Smooth muscle cell (in vitro differentiated cells): ENCODE data around the gene SYK. TPM values are rescaled to one million over a fixed set of nuclear protein-coding genes. Genes with fewer than 3 reads are reported as not detected.
A peak's percentile ranks its signal among the peaks of the same experiment; 100 is the strongest.

ENCODE experiments used
- DNase-seq: peaks from one replicate; lab custom pipeline; 2025; ENCODE audit not compliant: unreplicated experiment; lab: John Stamatoyannopoulos, UW
- H2AFZ ChIP-seq: fragments of 200-600 bp; sonication (generic); 2 replicates; pipeline ENCODE4 v1.6.0; 2016; ENCODE audit warnings: antibody characterized with exemption, low read depth, mild to moderate bottlenecking
- H3F3A ChIP-seq: fragments of 200-600 bp; sonication (generic); 2 replicates; pipeline ENCODE4 v1.6.0; 2017; ENCODE audit warnings: antibody characterized with exemption, low read depth
- H3K27ac ChIP-seq: fragments of 200-600 bp; sonication (generic); 2 replicates; pipeline ENCODE4 v1.5.1; 2016; ENCODE audit warnings: low read depth, mild to moderate bottlenecking
- H3K27me3 ChIP-seq: fragments of 200-600 bp; sonication (generic); 2 replicates; pipeline ENCODE4 v1.6.1; 2016; ENCODE audit warnings: low read depth, mild to moderate bottlenecking
- H3K36me3 ChIP-seq: fragments of 200-600 bp; sonication (generic); 2 replicates; pipeline ENCODE4 v1.5.1; 2016; ENCODE audit warnings: low read depth
- H3K4me1 ChIP-seq: fragments of 200-600 bp; sonication (generic); 2 replicates; pipeline ENCODE4 v1.5.1; 2016; ENCODE audit warnings: low read depth
- H3K4me2 ChIP-seq: fragments of 200-600 bp; sonication (generic); 2 replicates; pipeline ENCODE4 v1.6.0; 2016; ENCODE audit warnings: mild to moderate bottlenecking
- H3K4me3 ChIP-seq: fragments of 200-600 bp; sonication (generic); 2 replicates; pipeline ENCODE4 v1.5.1; 2016; ENCODE audit warnings: mild to moderate bottlenecking
- H3K79me2 ChIP-seq: fragments of 200-600 bp; sonication (generic); 2 replicates; pipeline ENCODE4 v1.6.0; 2016; ENCODE audit warnings: low read depth, mild to moderate bottlenecking
- H3K9ac ChIP-seq: fragments of 200-600 bp; sonication (generic); 2 replicates; pipeline ENCODE4 v1.6.0; 2016; ENCODE audit warnings: low read depth
- H3K9me3 ChIP-seq: fragments of 200-600 bp; sonication (generic); replicated peaks from 2 replicates; pipeline ENCODE4 v1.5.1; 2016; ENCODE audit warnings: low read depth
- H4K20me1 ChIP-seq: fragments of 200-600 bp; sonication (generic); 2 replicates; pipeline ENCODE4 v1.6.0; 2016; ENCODE audit warnings: low read depth
- CTCF ChIP-seq: fragments of 200-600 bp; sonication (generic); IDR thresholded peaks from 2 replicates; pipeline ENCODE4 v1.5.1; 2017; ENCODE audit warnings: borderline replicate concordance, mild to moderate bottlenecking, antibody characterized with exemption; ENCODE audit not compliant: insufficient read depth, poor library complexity, severe bottlenecking
- WGBS: methylation state at CpG from one replicate; pipeline ENCODE4 v1.1.7; 2016; ENCODE audit warnings: low lambda C conversion rate; 5-methylcytosine and 5-hydroxymethylcytosine counted together
- polyA plus RNA-seq: library from polyadenylated mRNA; unstranded; fragments of >200 nt; fragmentation: Nextera tagmentation; extraction: Ambion mirVana; gene quantifications from 2 replicates; pipeline ENCODE4 v1.2.1, GENCODE V29; 2016
- total RNA-seq: library from RNA; depleted of rRNA; stranded (reverse); fragments of >200 nt; gene quantifications from 2 replicates; pipeline ENCODE4 v1.2.3, GENCODE V29; 2014

Gene SYK
- total and polyA plus RNA-seq, 2 experiments from 2014 or later = 0.09 TPM; not detected in 1

DNA sequence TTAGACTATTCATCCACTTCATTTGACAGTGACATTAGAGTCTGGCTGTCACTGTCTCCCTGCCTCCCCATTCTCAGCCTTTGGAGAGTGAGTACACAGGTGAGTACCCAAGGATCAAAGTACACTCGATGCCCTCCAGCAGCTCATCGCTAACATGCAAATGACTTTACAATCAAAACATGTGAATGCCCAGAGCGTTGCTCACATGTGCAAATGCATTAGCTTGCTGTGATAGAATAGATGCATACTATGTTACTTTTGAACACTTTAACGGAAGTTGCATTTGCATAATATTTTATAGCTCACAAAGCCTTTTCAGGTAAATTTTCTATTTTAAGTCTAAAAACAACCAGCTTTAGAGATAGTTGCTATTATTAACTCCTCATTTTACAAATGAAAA is 107.6 kb downstream of the SYK start:
- Histone ChIP-seq H3K4me1 (no peaks in the 10 kb centered on the region), H3K9ac (no peak overlapping the region), H3K27ac (no peak overlapping the region), H2AFZ (no peak overlapping the region), H3K36me3 (no peaks in the 10 kb centered on the region), H4K20me1 (no peaks in the 10 kb centered on the region), H3K9me3 (no peaks in the 10 kb centered on the region), H3F3A (no peaks in the 10 kb centered on the region), H3K79me2 (no peaks in the 10 kb centered on the region), H3K4me3 (no peak overlapping the region), H3K4me2 (no peak overlapping the region), H3K27me3 (no peaks in the 10 kb centered on the region)
- no peak for DNase-seq
- 93% methylated on average over 4 of the region's 4 CpGs for WGBS
- no peak for TF ChIP-seq CTCF

DNA sequence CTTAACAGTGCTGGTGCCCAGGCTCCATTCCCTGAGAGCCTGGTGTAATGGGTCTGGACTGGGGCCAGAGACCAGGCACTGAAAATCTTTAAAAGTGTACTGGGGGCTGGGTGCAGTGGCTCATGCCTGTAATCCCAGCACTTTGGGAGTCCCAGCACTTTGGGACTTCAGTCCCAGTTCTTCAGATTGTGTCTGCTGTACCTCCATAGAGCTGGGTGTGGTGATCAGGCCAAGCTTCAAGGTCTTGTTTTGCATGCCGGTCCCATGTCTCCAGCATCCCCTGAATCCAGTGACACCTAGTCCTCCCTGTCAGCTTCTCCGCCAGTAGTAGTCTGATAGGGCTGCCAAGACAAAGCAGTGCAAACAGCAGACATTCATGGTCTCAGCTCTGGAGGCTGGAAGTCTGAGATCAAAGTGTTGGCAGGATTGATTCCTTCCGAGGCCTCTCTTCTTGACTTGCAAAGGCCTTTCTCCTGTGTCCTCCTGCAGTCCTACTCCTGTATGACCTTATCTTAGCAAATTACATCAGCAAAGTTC is 108.2 kb downstream of the SYK start:
- no peak overlapping the region for H3K9ac ChIP-seq
- no peaks in the 10 kb centered on the region for H3K36me3 ChIP-seq
- H3K4me1 ChIP-seq = no peaks in the 10 kb centered on the region
- DNase-seq = no peak
- H3K4me2 ChIP-seq = no peak overlapping the region
- no peak overlapping the region for H3K27ac ChIP-seq
- no peaks in the 10 kb centered on the region for H3F3A ChIP-seq
- no peaks in the 10 kb centered on the region for H3K27me3 ChIP-seq
- WGBS = 90% methylated on average over 3 of the region's 3 CpGs
- no peaks in the 10 kb centered on the region for H3K9me3 ChIP-seq
- H4K20me1 ChIP-seq = no peaks in the 10 kb centered on the region
- no peaks in the 10 kb centered on the region for H3K79me2 ChIP-seq
- H2AFZ ChIP-seq = no peak overlapping the region
- TF ChIP-seq CTCF = no peak
- no peak overlapping the region for H3K4me3 ChIP-seq

DNA sequence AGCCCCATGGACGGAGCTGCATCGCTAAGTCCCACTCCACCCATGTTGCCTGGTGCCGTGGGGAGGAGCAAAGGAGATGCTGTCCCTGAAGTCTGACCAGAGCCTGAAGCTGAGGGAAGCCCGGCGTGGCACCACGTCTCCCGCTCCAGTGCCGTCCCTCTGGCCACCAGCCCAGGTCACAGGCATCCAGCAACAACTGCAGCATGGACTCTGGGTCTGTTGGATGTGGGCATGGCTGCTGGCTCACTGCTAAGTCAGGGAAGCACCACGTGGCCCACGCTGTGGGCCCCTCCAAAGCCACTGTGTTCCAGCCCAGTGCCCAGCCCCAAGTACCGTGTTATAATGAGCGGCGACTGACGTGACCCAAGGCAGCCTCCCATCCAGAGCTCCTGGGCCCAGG is 112.6 kb downstream of the SYK start:
- no peak overlapping the region for H3K9ac ChIP-seq
- no peak for DNase-seq
- no peak for TF ChIP-seq CTCF
- no peak overlapping the region for H2AFZ ChIP-seq
- no peaks in the 10 kb centered on the region for H3K79me2 ChIP-seq
- WGBS = 97% methylated on average over 14 of the region's 14 CpGs
- H3K4me3 ChIP-seq = no peak overlapping the region
- no peaks in the 10 kb centered on the region for H3K36me3 ChIP-seq
- H4K20me1 ChIP-seq = no peaks in the 10 kb centered on the region
- no peaks in the 10 kb centered on the region for H3K9me3 ChIP-seq
- no peaks in the 10 kb centered on the region for H3F3A ChIP-seq
- H3K4me1 ChIP-seq = no peaks in the 10 kb centered on the region
- H3K4me2 ChIP-seq = no peak overlapping the region
- H3K27ac ChIP-seq = no peak overlapping the region
- no peaks in the 10 kb centered on the region for H3K27me3 ChIP-seq

- H3F3A ChIP-seq = no peaks in the 10 kb centered on the region
Measured at GRCh38 chr9:90914868-90915483, 113.4 kb downstream of the SYK start.

More at GRCh38 chr9:90914868-90915483, 113.4 kb downstream of the SYK start:
- Histone ChIP-seq H3K79me2 (no peaks in the 10 kb centered on the region), H3K4me1 (no peaks in the 10 kb centered on the region), H3K9ac (no peak overlapping the region), H3K36me3 (no peaks in the 10 kb centered on the region), H3K4me3 (no peak overlapping the region), H3K27ac (no peak overlapping the region), H4K20me1 (no peaks in the 10 kb centered on the region), H3K27me3 (no peaks in the 10 kb centered on the region), H3K9me3 (no peaks in the 10 kb centered on the region), H3K4me2 (no peak overlapping the region), H2AFZ (no peak overlapping the region)
- peak; percentile 90 for TF ChIP-seq CTCF
- 11% methylated on average over 7 of the region's 7 CpGs for WGBS
- DNase-seq = peak; percentile 21
